ENCODE measurements around the gene REPS2. TPM values are rescaled to one million over a fixed set of nuclear protein-coding genes. Genes with fewer than 3 reads are reported as not detected.
A peak's percentile ranks its signal among the peaks of the same experiment; 100 is the strongest.

Gene REPS2
- total and polyA plus RNA-seq, 4 donors: 8.0 to 18.4 (median 11.6) TPM

GRCh38 chrX:17036171-17036961 lies 89.9 kb downstream of the REPS2 start:
- no peak for TF ChIP-seq CTCF (IDR thresholded peaks at IDR 0.05; ENCODE audit: control extremely low read depth, extremely low read depth)
- no peak for DNase-seq
- no peak for ATAC-seq (ENCODE audit: insufficient read depth, low FRiP score)
- 65 to 77% methylated on average over 4 of the region's 4 CpGs for WGBS, 2 donors
- peaks cover 0 to 3% (median 0%) of the 10 kb centered on the region in 4 donors for H3K9me3 ChIP-seq (ENCODE audit: control insufficient read depth in 4 of 4, insufficient read depth in 3 of 4, low read length in 3 of 4)
- peaks cover 0 to 3% (median 0%) of the 10 kb centered on the region in 4 donors for H3K36me3 ChIP-seq (ENCODE audit: control insufficient read depth in 4 of 4, insufficient read depth in 4 of 4, low read length in 4 of 4)
- no peak overlapping the region for H3K27ac ChIP-seq (ENCODE audit: low read depth in 1 of 2, low read length in 1 of 2)
- peaks cover 0 to 25% (median 0%) of the 10 kb centered on the region in 5 donors for H3K4me1 ChIP-seq (ENCODE audit: control insufficient read depth in 5 of 5, insufficient read depth in 5 of 5, low read length in 5 of 5)
- no peak overlapping the region for H3K4me3 ChIP-seq
- H3K9ac ChIP-seq (ENCODE audit: insufficient read depth in 1 of 2, low read length in 2 of 2): no peak overlapping the region
- H3K27me3 ChIP-seq (ENCODE audit: control insufficient read depth in 3 of 3, insufficient read depth in 3 of 3, low read length in 2 of 3): peaks cover 3 to 55% (median 34%) of the 10 kb centered on the region in 3 donors

- H3K36me3 ChIP-seq (ENCODE audit: control insufficient read depth in 4 of 4, insufficient read depth in 4 of 4, low read length in 4 of 4): peaks cover 0 to 3% (median 0%) of the 10 kb centered on the region in 4 donors
- ATAC-seq (ENCODE audit: insufficient read depth, low FRiP score) (peak; percentile 64), DNase-seq (peak in 2 of 3 donors; percentile 19 to 61)
- peak overlapping the region in 1 of 2 donors; percentile 30 for H3K27ac ChIP-seq (ENCODE audit: low read depth in 1 of 2, low read length in 1 of 2)
- 48% methylated on average over 3 of the region's 3 CpGs for WGBS, 2 donors
- no peak overlapping the region for H3K4me3 ChIP-seq
- H3K27me3 ChIP-seq (ENCODE audit: control insufficient read depth in 3 of 3, insufficient read depth in 3 of 3, low read length in 2 of 3): peaks cover 3 to 39% (median 28%) of the 10 kb centered on the region in 3 donors
- H3K9ac ChIP-seq (ENCODE audit: insufficient read depth in 1 of 2, low read length in 2 of 2): no peak overlapping the region
- H3K9me3 ChIP-seq (ENCODE audit: control insufficient read depth in 4 of 4, insufficient read depth in 3 of 4, low read length in 3 of 4): peaks cover 0 to 3% (median 0%) of the 10 kb centered on the region in 4 donors
- H3K4me1 ChIP-seq (ENCODE audit: control insufficient read depth in 5 of 5, insufficient read depth in 5 of 5, low read length in 5 of 5): peaks cover 0 to 35% (median 0%) of the 10 kb centered on the region in 5 donors
- no peak for TF ChIP-seq CTCF (IDR thresholded peaks at IDR 0.05; ENCODE audit: control extremely low read depth, extremely low read depth)
These were observed 91.8 kb downstream of the REPS2 start for GRCh38 chrX:17038277-17038676.

GRCh38 chrX:17038681-17039161 lies 92.3 kb downstream of the REPS2 start:
- Histone ChIP-seq H3K4me3 (no peak overlapping the region), H3K36me3 (ENCODE audit: control insufficient read depth in 4 of 4, insufficient read depth in 4 of 4, low read length in 4 of 4) (peaks cover 0 to 3% (median 0%) of the 10 kb centered on the region in 4 donors), H3K27me3 (ENCODE audit: control insufficient read depth in 3 of 3, insufficient read depth in 3 of 3, low read length in 2 of 3) (peaks cover 3 to 35% (median 28%) of the 10 kb centered on the region in 3 donors), H3K4me1 (ENCODE audit: control insufficient read depth in 5 of 5, insufficient read depth in 5 of 5, low read length in 5 of 5) (peaks cover 0 to 35% (median 0%) of the 10 kb centered on the region in 5 donors), H3K9me3 (ENCODE audit: control insufficient read depth in 4 of 4, insufficient read depth in 3 of 4, low read length in 3 of 4) (peaks cover 0 to 3% (median 0%) of the 10 kb centered on the region in 4 donors), H3K9ac (ENCODE audit: insufficient read depth in 1 of 2, low read length in 2 of 2) (no peak overlapping the region), H3K27ac (ENCODE audit: low read depth in 1 of 2, low read length in 1 of 2) (peak overlapping the region in 1 of 2 donors; percentile 30)
- peak; percentile 49 to 84 (median 84) for DNase-seq
- peak; percentile 40 for ATAC-seq (ENCODE audit: insufficient read depth, low FRiP score)
- TF ChIP-seq CTCF (IDR thresholded peaks at IDR 0.05; ENCODE audit: control extremely low read depth, extremely low read depth): no peak
- WGBS, 2 donors: 50 to 52% methylated on average over 7 of the region's 7 CpGs
